ENCODE data around the gene DAPK2.

DAPK2 gene

DNA sequence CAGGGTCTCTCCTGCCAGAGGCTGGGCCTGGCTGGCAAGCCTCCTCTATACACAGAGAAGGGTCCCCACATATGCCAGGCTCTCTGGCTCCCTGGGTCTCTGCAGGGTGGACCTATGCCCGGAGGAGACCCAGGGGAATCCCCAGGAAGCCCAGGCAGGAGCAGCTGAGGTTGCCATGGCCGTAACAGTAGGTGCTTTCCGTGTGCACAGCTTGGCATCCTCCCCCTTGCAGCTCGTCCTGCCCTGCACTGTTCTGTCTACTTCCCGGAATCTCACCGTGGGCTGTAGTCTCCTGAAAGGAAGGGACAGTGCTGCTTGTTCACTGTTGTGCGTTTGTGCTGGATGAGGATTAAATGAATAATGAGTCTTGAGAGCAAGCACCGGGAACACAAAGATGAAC lies 47.8 kb downstream of the DAPK2 start:
- no peak overlapping the region for H3K4me3 ChIP-seq (ENCODE audit: low read depth, low read length)
- TF ChIP-seq, protein P1, sequence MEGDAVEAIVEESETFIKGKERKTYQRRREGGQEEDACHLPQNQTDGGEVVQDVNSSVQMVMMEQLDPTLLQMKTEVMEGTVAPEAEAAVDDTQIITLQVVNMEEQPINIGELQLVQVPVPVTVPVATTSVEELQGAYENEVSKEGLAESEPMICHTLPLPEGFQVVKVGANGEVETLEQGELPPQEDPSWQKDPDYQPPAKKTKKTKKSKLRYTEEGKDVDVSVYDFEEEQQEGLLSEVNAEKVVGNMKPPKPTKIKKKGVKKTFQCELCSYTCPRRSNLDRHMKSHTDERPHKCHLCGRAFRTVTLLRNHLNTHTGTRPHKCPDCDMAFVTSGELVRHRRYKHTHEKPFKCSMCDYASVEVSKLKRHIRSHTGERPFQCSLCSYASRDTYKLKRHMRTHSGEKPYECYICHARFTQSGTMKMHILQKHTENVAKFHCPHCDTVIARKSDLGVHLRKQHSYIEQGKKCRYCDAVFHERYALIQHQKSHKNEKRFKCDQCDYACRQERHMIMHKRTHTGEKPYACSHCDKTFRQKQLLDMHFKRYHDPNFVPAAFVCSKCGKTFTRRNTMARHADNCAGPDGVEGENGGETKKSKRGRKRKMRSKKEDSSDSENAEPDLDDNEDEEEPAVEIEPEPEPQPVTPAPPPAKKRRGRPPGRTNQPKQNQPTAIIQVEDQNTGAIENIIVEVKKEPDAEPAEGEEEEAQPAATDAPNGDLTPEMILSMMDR (conservative IDR thresholded peaks at IDR 0.05; ENCODE audit: low read depth, low read length): no peak
- DNase-seq (ENCODE audit: low read depth): no peak

GRCh38 chr15:63997715-63998442 lies 48.4 kb downstream of the DAPK2 start:
- TF ChIP-seq, protein P1 (conservative IDR thresholded peaks at IDR 0.05; ENCODE audit: low read depth, low read length): no peak
- H3K4me3 ChIP-seq (ENCODE audit: low read depth, low read length): no peak overlapping the region
- no peak for DNase-seq (ENCODE audit: low read depth)

DNA sequence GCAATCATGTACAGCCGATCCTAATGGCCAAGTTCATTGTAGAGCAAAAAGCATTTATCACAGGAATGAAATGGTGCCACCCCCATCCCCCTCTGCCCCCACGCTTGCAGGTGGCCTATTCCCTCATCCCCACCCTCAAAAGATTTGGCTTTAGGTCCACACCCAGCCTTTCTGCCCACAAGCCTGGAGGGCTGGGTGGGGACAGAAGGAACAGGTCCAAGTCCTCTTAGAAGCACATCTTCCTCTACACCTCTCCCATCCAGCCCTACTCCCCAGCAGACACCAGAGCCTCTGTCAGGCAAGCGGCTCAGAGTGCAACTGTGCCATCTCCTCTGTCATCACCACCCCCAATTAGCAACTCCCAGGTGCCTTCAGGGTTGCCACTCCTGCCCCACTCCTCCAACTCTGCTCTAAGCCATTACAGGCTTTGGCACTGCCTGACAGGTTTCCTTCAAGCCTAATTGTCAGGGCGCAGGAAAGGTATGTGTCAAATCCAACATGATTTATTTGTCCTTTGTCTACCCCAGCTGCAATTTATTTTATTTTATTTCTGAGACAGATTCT lies 49.4 kb downstream of the DAPK2 start:
- DNase-seq (ENCODE audit: low read depth): no peak
- no peak overlapping the region for H3K4me3 ChIP-seq (ENCODE audit: low read depth, low read length)
- TF ChIP-seq, protein P1 (conservative IDR thresholded peaks at IDR 0.05; ENCODE audit: low read depth, low read length): no peak

GRCh38 chr15:63995789-63996188 lies 50.5 kb downstream of the DAPK2 start:
- TF ChIP-seq, protein P1 (conservative IDR thresholded peaks at IDR 0.05; ENCODE audit: low read depth, low read length): no peak
- H3K4me3 ChIP-seq (ENCODE audit: low read depth, low read length): no peak overlapping the region
- no peak for DNase-seq (ENCODE audit: low read depth)

GRCh38 chr15:63994073-63994600 lies 52.1 kb downstream of the DAPK2 start:
- no peak overlapping the region for H3K4me3 ChIP-seq (ENCODE audit: low read depth, low read length)
- no peak for DNase-seq (ENCODE audit: low read depth)
- TF ChIP-seq, protein P1 (conservative IDR thresholded peaks at IDR 0.05; ENCODE audit: low read depth, low read length): no peak

- TF ChIP-seq, protein P1 (conservative IDR thresholded peaks at IDR 0.05; ENCODE audit: low read depth, low read length): no peak
- DNase-seq (ENCODE audit: low read depth): no peak
- H3K4me3 ChIP-seq (ENCODE audit: low read depth, low read length): no peak overlapping the region
Measured at GRCh38 chr15:63992300-63992699, 54.0 kb downstream of the DAPK2 start.
